SH-SY5Y (cell line): ENCODE measurements around the gene GALE.

ENCODE experiments used
- GATA2 ChIP-seq: IDR thresholded peaks from 2 replicates; pipeline ENCODE4 v1.6.1; 2011; ENCODE audit warnings: mild to moderate bottlenecking, low read depth, low read length
- GATA3 ChIP-seq: IDR thresholded peaks from 2 replicates; pipeline ENCODE4 v1.6.1; 2011; ENCODE audit warnings: low read depth, mild to moderate bottlenecking, low read length, moderate library complexity

DNA sequence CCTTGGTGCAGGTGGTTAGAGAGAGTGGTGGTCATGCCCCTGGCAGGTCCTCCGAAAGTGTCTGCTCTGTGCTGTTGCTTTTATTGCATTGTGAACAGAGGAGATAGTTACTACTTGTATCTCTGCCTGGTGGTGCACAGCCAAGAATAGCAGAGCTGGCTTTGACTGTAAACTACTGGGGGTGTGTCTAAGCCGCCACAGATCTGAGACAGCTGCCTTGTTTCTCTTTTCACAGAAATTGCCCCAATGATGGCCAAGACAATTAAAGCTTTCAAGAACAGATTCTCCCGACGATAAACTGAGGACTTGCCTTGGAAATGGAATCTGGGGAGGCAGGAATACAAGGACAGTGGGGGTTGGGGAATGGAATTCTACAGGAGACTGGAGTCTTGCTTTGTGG lies 41.3 kb downstream of the GALE start:
- TF ChIP-seq GATA2 (no peak), GATA3 (no peak)
